Endothelial cell of umbilical vein (primary cell): Measurements from ENCODE around the gene MTHFR. TPM values are rescaled to one million over a fixed set of nuclear protein-coding genes. Genes with fewer than 3 reads are reported as not detected.

Experiments used
- BruUV-seq: library from RNA; stranded (reverse); fragments of 400-500 nt; replicated peaks from 2 replicates; lab custom pipeline; 2021; lab: Mats Ljungman, UMichigan
- CTCF ChIA-PET: fragments of 300-600, 350-600 bp; sonication (Branson Sonifier 250); formaldehyde crosslinking; loops from one replicate; lab custom pipeline; 2021; ENCODE audit warnings: antibody characterized with exemption, inconsistent platforms; lab: Charles Lee
- POLR2A ChIA-PET: fragments of 300-600, 350-600 bp; sonication (Branson Sonifier 250); formaldehyde crosslinking; loops from one replicate; lab custom pipeline; 2021; ENCODE audit warnings: antibody characterized with exemption, inconsistent platforms; lab: Charles Lee
- DNase-seq: peaks from one replicate; pipeline ENCODE4 v3.0.0-alpha.2; 2011; ENCODE audit warnings: low read depth, low spot score
- FAIRE-seq: peaks from 2 replicates; lab custom pipeline; 2011; peaks lifted over from hg19 to GRCh38; lab: Jason Lieb, UNC
- H2AFZ ChIP-seq: 2 replicates; pipeline ENCODE4 v1.6.0; 2012; ENCODE audit warnings: low read depth, low read length, control low read depth, inconsistent platforms
- H3K27ac ChIP-seq: 2 replicates; pipeline ENCODE4 v1.5.1; 2011; ENCODE audit warnings: low read depth, mild to moderate bottlenecking, control low read depth, low read length, moderate library complexity; ENCODE audit not compliant: insufficient read depth
- H3K27me3 ChIP-seq, 2 experiments: 2 replicates each; pipeline versions ENCODE4 v1.6.0 to v1.6.1; 2011; ENCODE audit warnings: low read length in 2 of 2, mixed read lengths in 1 of 2; ENCODE audit not compliant: control insufficient read depth in 2 of 2, insufficient read depth in 2 of 2
- H3K36me3 ChIP-seq, 2 experiments: 2 replicates in 1 of 2; 3 replicates in 1 of 2; pipeline ENCODE4 v1.5.1; 2011; ENCODE audit warnings: low read length in 2 of 2, mild to moderate bottlenecking in 1 of 2, moderate library complexity in 1 of 2; ENCODE audit not compliant: control insufficient read depth in 2 of 2, insufficient read depth in 2 of 2; ENCODE audit errors: extremely low read depth in 1 of 2
- H3K4me1 ChIP-seq: 3 replicates; pipeline ENCODE4 v1.5.1; 2011; ENCODE audit warnings: mild to moderate bottlenecking, low read length; ENCODE audit not compliant: control insufficient read depth, insufficient read depth; ENCODE audit errors: extremely low read depth
- H3K4me2 ChIP-seq: 2 replicates; pipeline ENCODE4 v1.6.1; 2011; ENCODE audit warnings: low read length, control low read depth, mixed read lengths; ENCODE audit not compliant: insufficient read depth
- H3K4me3 ChIP-seq, 3 experiments: fragments of 200-600 bp in 1 of 3; sonication (generic), shearing (Covaris generic) in 1 of 3; replicated peaks in 1 of 3; 2 replicates each; pipeline ENCODE4 v1.5.1; 2011 to 2016; ENCODE audit warnings: control low read depth in 3 of 3, low read length in 3 of 3, mild to moderate bottlenecking in 2 of 3, inconsistent platforms in 1 of 3, low read depth in 1 of 3, moderate library complexity in 1 of 3; ENCODE audit not compliant: insufficient read depth in 1 of 3
- H3K79me2 ChIP-seq: 2 replicates; pipeline ENCODE4 v1.6.0; 2012; ENCODE audit warnings: low read length, inconsistent platforms; ENCODE audit not compliant: control insufficient read depth, insufficient read depth
- H3K9ac ChIP-seq: replicated peaks from 2 replicates; pipeline ENCODE3; 2011; ENCODE audit warnings: low read length, control low read depth; ENCODE audit not compliant: insufficient read depth; ENCODE audit errors: extremely low read depth
- H3K9me1 ChIP-seq: replicated peaks from 3 replicates; pipeline ENCODE4 v1.6.0; 2011; ENCODE audit warnings: mild to moderate bottlenecking, low read length; ENCODE audit not compliant: control insufficient read depth, insufficient read depth; ENCODE audit errors: extremely low read depth
- H3K9me3 ChIP-seq: replicated peaks from 2 replicates; pipeline ENCODE4 v1.5.1; 2012; ENCODE audit warnings: low read length, inconsistent platforms; ENCODE audit not compliant: control insufficient read depth, insufficient read depth
- H4K20me1 ChIP-seq: replicated peaks from 2 replicates; pipeline ENCODE3; 2011; ENCODE audit warnings: mild to moderate bottlenecking, low read length; ENCODE audit not compliant: control insufficient read depth, insufficient read depth; ENCODE audit errors: extremely low read depth
- CTCF ChIP-seq, 2 donors: IDR thresholded peaks; 1 replicate in 1 of 2; 2 replicates in 1 of 2; pipeline ENCODE4 v1.5.1; 2011; ENCODE audit warnings: low read length in 2 of 2, mild to moderate bottlenecking in 2 of 2, moderate library complexity in 2 of 2, control low read depth in 1 of 2, inconsistent platforms in 1 of 2, low read depth in 1 of 2; ENCODE audit not compliant: insufficient read depth in 1 of 2; ENCODE audit errors: extremely low read depth in 1 of 2
- EZH2 ChIP-seq: IDR thresholded peaks from 2 replicates; pipeline ENCODE4 v1.6.1; 2012; ENCODE audit warnings: borderline replicate concordance, low read depth, mild to moderate bottlenecking, moderate library complexity, low read length, inconsistent platforms; ENCODE audit not compliant: severe bottlenecking
- FOS ChIP-seq: IDR thresholded peaks from 2 replicates; pipeline ENCODE4 v1.6.1; 2011; ENCODE audit warnings: mild to moderate bottlenecking, low read length, moderate library complexity, borderline replicate concordance; ENCODE audit not compliant: insufficient read depth
- GATA2 ChIP-seq: IDR thresholded peaks from 2 replicates; pipeline ENCODE4 v1.7.0; 2011; ENCODE audit warnings: low read depth, mild to moderate bottlenecking, moderate library complexity, mixed read lengths, low read length; ENCODE audit not compliant: insufficient read length, insufficient read depth
- JUN ChIP-seq: IDR thresholded peaks from 2 replicates; pipeline ENCODE4 v1.6.1; 2011; ENCODE audit warnings: borderline replicate concordance, low read depth; ENCODE audit not compliant: insufficient read length, insufficient read depth
- MAX ChIP-seq: IDR thresholded peaks from 2 replicates; pipeline ENCODE4 v1.6.1; 2011; ENCODE audit not compliant: insufficient read depth, insufficient read length
- MYC ChIP-seq: IDR thresholded peaks from one replicate; pipeline ENCODE4 v1.6.1; 2011; ENCODE audit warnings: mild to moderate bottlenecking, low read depth, low read length
- POLR2A ChIP-seq: IDR thresholded peaks from 2 replicates; pipeline ENCODE4 v1.6.1; 2012; ENCODE audit warnings: low read depth, mild to moderate bottlenecking, control low read depth, low read length
- POLR2AphosphoS5 ChIP-seq: IDR thresholded peaks from 2 replicates; pipeline ENCODE4 v1.6.1; 2012; ENCODE audit warnings: low read depth, mild to moderate bottlenecking, control low read depth, low read length, moderate library complexity; ENCODE audit not compliant: insufficient read depth
- dilution Hi-C: fragments of 300-500 bp; cut with MboI; formaldehyde crosslinking; loops from one replicate; pipeline ENCODE4 v1.15.0; 2019; ENCODE audit warnings: low sequenced_read_pairs; ENCODE audit not compliant: extremely low pct_ligation_motif_present
- intact Hi-C: fragments of 100-400 bp; cut with micrococcal nuclease; formaldehyde crosslinking; loops from one replicate; pipeline ENCODE4 v1.10.0; 2022
- polyA plus RNA-seq, 4 experiments: library from polyadenylated mRNA; depleted of rRNA in 3 of 4; stranded (reverse) in 3 of 4; unstranded in 1 of 4; fragments of >200 nt; gene quantifications; 2 replicates each; pipeline versions ENCODE4 v1.2.1 to v1.2.3, GENCODE V29; 2011 to 2012; ENCODE audit warnings: missing spikeins in 1 of 4
- total RNA-seq: library from RNA; stranded (reverse); gene quantifications from 2 replicates; pipeline ENCODE4 v1.2.3, GENCODE V29; 2021

MTHFR gene
- total and polyA plus RNA-seq, 2 donors (not counting 3 experiments of a cell fraction or from before 2014, with no cell fraction given), result 13.8 to 25.3 TPM

- Histone ChIP-seq H3K9me3 (no peaks in the 10 kb centered on the region), H3K9me1 (no peaks in the 10 kb centered on the region), H3K4me2 (no peak overlapping the region), H2AFZ (no peak overlapping the region), H3K27me3 (no peaks in the 10 kb centered on the region), H3K36me3 (peaks cover 30 to 57% of the 10 kb centered on the region in 2 experiments), H3K4me3 (no peak overlapping the region), H3K4me1 (no peaks in the 10 kb centered on the region), H3K27ac (no peak overlapping the region), H4K20me1 (no peaks in the 10 kb centered on the region), H3K9ac (no peak overlapping the region), H3K79me2 (no peaks in the 10 kb centered on the region)
- ChIA-PET CTCF (interaction anchor here (1.0 kb wide), 1 partner anchor 10 kb away, joined by 4 read pairs; no protein-coding TSS in a partner anchor), POLR2A (interaction anchor here (0.6 kb wide), 1 partner anchor 88 kb away, joined by 6 read pairs; no protein-coding TSS in a partner anchor)
- intact Hi-C loops (no loop called here), dilution Hi-C loops (no loop called here)
- DNase-seq, result no peak
- FAIRE-seq, result no peak
- BruUV-seq, result no TSS peak
- no peak for TF ChIP-seq POLR2A
- no peak for TF ChIP-seq GATA2
- TF ChIP-seq FOS, result no peak
- TF ChIP-seq MYC, result no peak
- no peak for TF ChIP-seq CTCF (IDR thresholded peaks at IDR 0.05; ENCODE audit: extremely low read depth in 1 of 2, insufficient read depth in 1 of 2, low read depth in 1 of 2, low read length in 2 of 2)
- no peak for TF ChIP-seq MAX
- TF ChIP-seq POLR2AphosphoS5, result no peak
- no peak for TF ChIP-seq EZH2
- TF ChIP-seq JUN, result no peak
Observed at GRCh38 chr1:11828511-11828910, 22.7 kb upstream of the MTHFR start.
